GM12878 (cell line): ENCODE results near the gene GTPBP4.

Experiments used
- EP300 ChIP-seq, 2 experiments: fragments of 150-350 bp in 1 of 2; IDR thresholded peaks; 2 replicates each; pipeline ENCODE4 v1.6.1; 2011 to 2012; ENCODE audit warnings: low read depth in 2 of 2, low read length in 2 of 2, borderline replicate concordance in 1 of 2, improper control_type of control experiment in 1 of 2, inconsistent platforms in 1 of 2; ENCODE audit not compliant: control insufficient read depth in 1 of 2
- JUND ChIP-seq: IDR thresholded peaks from 2 replicates; pipeline ENCODE4 v1.6.1; 2012; ENCODE audit warnings: low read depth, mild to moderate bottlenecking, low read length, improper control_type of control experiment, moderate library complexity
- NFYB ChIP-seq: IDR thresholded peaks from 2 replicates; pipeline ENCODE4 v1.6.1; 2011; ENCODE audit warnings: low read depth, mild to moderate bottlenecking, low read length, improper control_type of control experiment, moderate library complexity; ENCODE audit not compliant: insufficient read depth
- POLR2A ChIP-seq: IDR thresholded peaks from 2 replicates; pipeline ENCODE4 v1.6.1; 2011; ENCODE audit warnings: low read depth, mild to moderate bottlenecking, low read length
- POLR2AphosphoS5 ChIP-seq: IDR thresholded peaks from 2 replicates; pipeline ENCODE4 v1.6.1; 2011; ENCODE audit warnings: mild to moderate bottlenecking, low read length, inconsistent platforms
- TAF1 ChIP-seq: IDR thresholded peaks from 2 replicates; pipeline ENCODE4 v1.6.1; 2011; ENCODE audit warnings: mild to moderate bottlenecking, low read depth, low read length, borderline replicate concordance
- ZNF274 ChIP-seq: IDR thresholded peaks from one replicate; pipeline ENCODE4 v1.8.0; 2011; ENCODE audit not compliant: insufficient read length, insufficient read depth
- TF ChIP-seq, protein P1 (sequence below), 3 experiments: IDR thresholded peaks in 2 of 3; conservative IDR thresholded peaks in 1 of 3; 2 replicates each; pipeline ENCODE4 v1.5.1; 2011; ENCODE audit warnings: low read depth in 3 of 3, low read length in 3 of 3, mild to moderate bottlenecking in 3 of 3, control low read depth in 2 of 3, moderate library complexity in 2 of 3, inconsistent platforms in 1 of 3, mixed read lengths in 1 of 3; ENCODE audit not compliant: control insufficient read depth in 2 of 3, insufficient read depth in 1 of 3; ENCODE audit errors: extremely low read depth in 1 of 3
- TF ChIP-seq, protein P2 (sequence below): IDR thresholded peaks from 2 replicates; pipeline ENCODE4 v1.6.1; 2012; ENCODE audit warnings: improper control_type of control experiment, low read depth, low read length; ENCODE audit not compliant: insufficient replicate concordance
- TF ChIP-seq, protein P3 (sequence below): IDR thresholded peaks from 2 replicates; pipeline ENCODE4 v1.6.1; 2012; ENCODE audit warnings: low read depth, low read length, improper control_type of control experiment

DNA sequence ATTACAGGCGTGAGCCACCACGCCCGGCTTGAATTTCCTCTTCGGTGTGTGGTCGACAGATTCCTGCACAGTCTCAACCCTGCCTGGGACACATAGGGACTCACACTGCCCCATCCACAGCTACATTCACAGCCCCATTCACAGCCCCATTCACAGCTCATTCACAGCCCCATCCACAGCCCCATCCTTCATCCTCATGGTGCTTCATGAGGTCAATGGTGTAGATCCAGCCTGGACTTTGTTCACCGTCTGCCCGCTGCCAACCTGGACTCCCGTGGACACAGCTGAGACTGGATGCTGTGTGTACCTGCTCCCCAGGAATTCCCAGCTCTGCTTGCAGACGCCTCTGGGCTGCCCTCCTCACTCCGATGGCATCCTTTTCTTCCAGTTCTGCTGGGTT is 32.2 kb downstream of the GTPBP4 start:
- TF ChIP-seq POLR2AphosphoS5, result no peak
- TF ChIP-seq, protein P1, sequence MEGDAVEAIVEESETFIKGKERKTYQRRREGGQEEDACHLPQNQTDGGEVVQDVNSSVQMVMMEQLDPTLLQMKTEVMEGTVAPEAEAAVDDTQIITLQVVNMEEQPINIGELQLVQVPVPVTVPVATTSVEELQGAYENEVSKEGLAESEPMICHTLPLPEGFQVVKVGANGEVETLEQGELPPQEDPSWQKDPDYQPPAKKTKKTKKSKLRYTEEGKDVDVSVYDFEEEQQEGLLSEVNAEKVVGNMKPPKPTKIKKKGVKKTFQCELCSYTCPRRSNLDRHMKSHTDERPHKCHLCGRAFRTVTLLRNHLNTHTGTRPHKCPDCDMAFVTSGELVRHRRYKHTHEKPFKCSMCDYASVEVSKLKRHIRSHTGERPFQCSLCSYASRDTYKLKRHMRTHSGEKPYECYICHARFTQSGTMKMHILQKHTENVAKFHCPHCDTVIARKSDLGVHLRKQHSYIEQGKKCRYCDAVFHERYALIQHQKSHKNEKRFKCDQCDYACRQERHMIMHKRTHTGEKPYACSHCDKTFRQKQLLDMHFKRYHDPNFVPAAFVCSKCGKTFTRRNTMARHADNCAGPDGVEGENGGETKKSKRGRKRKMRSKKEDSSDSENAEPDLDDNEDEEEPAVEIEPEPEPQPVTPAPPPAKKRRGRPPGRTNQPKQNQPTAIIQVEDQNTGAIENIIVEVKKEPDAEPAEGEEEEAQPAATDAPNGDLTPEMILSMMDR (IDR thresholded peaks at IDR 0.05 in 2 of 3, conservative IDR thresholded peaks at IDR 0.05 in 1 of 3; ENCODE audit: control insufficient read depth in 2 of 3, extremely low read depth in 1 of 3, insufficient read depth in 1 of 3, low read depth in 3 of 3, low read length in 3 of 3), result no peak
- no peak for TF ChIP-seq TAF1
- TF ChIP-seq JUND, result no peak
- TF ChIP-seq, protein P2, sequence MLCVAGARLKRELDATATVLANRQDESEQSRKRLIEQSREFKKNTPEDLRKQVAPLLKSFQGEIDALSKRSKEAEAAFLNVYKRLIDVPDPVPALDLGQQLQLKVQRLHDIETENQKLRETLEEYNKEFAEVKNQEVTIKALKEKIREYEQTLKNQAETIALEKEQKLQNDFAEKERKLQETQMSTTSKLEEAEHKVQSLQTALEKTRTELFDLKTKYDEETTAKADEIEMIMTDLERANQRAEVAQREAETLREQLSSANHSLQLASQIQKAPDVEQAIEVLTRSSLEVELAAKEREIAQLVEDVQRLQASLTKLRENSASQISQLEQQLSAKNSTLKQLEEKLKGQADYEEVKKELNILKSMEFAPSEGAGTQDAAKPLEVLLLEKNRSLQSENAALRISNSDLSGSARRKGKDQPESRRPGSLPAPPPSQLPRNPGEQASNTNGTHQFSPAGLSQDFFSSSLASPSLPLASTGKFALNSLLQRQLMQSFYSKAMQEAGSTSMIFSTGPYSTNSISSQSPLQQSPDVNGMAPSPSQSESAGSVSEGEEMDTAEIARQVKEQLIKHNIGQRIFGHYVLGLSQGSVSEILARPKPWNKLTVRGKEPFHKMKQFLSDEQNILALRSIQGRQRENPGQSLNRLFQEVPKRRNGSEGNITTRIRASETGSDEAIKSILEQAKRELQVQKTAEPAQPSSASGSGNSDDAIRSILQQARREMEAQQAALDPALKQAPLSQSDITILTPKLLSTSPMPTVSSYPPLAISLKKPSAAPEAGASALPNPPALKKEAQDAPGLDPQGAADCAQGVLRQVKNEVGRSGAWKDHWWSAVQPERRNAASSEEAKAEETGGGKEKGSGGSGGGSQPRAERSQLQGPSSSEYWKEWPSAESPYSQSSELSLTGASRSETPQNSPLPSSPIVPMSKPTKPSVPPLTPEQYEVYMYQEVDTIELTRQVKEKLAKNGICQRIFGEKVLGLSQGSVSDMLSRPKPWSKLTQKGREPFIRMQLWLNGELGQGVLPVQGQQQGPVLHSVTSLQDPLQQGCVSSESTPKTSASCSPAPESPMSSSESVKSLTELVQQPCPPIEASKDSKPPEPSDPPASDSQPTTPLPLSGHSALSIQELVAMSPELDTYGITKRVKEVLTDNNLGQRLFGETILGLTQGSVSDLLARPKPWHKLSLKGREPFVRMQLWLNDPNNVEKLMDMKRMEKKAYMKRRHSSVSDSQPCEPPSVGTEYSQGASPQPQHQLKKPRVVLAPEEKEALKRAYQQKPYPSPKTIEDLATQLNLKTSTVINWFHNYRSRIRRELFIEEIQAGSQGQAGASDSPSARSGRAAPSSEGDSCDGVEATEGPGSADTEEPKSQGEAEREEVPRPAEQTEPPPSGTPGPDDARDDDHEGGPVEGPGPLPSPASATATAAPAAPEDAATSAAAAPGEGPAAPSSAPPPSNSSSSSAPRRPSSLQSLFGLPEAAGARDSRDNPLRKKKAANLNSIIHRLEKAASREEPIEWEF, result no peak
- no peak for TF ChIP-seq NFYB
- no peak for TF ChIP-seq EP300 (IDR thresholded peaks at IDR 0.05; ENCODE audit: borderline replicate concordance in 1 of 2, control insufficient read depth in 1 of 2, low read depth in 2 of 2, low read length in 2 of 2)
- peak; percentile 51 for TF ChIP-seq POLR2A
- no peak for TF ChIP-seq ZNF274
- TF ChIP-seq, protein P3, sequence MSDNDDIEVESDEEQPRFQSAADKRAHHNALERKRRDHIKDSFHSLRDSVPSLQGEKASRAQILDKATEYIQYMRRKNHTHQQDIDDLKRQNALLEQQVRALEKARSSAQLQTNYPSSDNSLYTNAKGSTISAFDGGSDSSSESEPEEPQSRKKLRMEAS, result no peak
